SU-DHL-6 (cell line): ENCODE measurements around the gene TNNT2.

Experiments used
- CTCF ChIP-seq: fragments of 200-600 bp; sonication (generic); IDR thresholded peaks from one replicate; pipeline ENCODE4 v1.5.1; 2017; ENCODE audit warnings: antibody characterized with exemption, mild to moderate bottlenecking, low read length, moderate library complexity; ENCODE audit not compliant: insufficient read depth, poor library complexity, severe bottlenecking
- EZH2phosphoT487 ChIP-seq: fragments of 200-600 bp; sonication (generic), shearing (Covaris generic); conservative IDR thresholded peaks from 2 replicates; pipeline ENCODE4 v1.6.1; 2018; ENCODE audit warnings: mild to moderate bottlenecking, antibody characterized with exemption, low read length, moderate library complexity, mixed read lengths

- TF ChIP-seq CTCF (no peak), EZH2phosphoT487 (no peak)
Observed at GRCh38 chr1:201365251-201365650, 12.2 kb downstream of the TNNT2 start.
